RWPE2 (cell line): Measurements from ENCODE around the gene EIF2B2.

Experiments used
- ATAC-seq: fragments of 200-7000 bp; cut with Tn5 transposase; 3 replicates; pipeline ENCODE4 v1.9.1; 2021; ENCODE audit warnings: low read depth
- DNase-seq: peaks from one replicate; pipeline ENCODE4 v3.0.0-alpha.2; 2020; ENCODE audit warnings: low spot score
- H3K27ac ChIP-seq: fragments of 450-650 bp; 2 replicates; pipeline ENCODE4 v1.5.1; 2017; ENCODE audit warnings: mild to moderate bottlenecking; ENCODE audit not compliant: poor library complexity, severe bottlenecking
- H3K27me3 ChIP-seq: fragments of 250-450 bp; sonication (Bioruptor Pico); 2 replicates; pipeline ENCODE4 v1.5.1; 2021; ENCODE audit warnings: mild to moderate bottlenecking, moderate library complexity; ENCODE audit not compliant: insufficient read depth, poor library complexity, severe bottlenecking
- H3K36me3 ChIP-seq: fragments of 250-450 bp; sonication (Bioruptor Pico); 2 replicates; pipeline ENCODE4 v1.5.1; 2020; ENCODE audit warnings: low read depth, mild to moderate bottlenecking, moderate library complexity
- H3K4me1 ChIP-seq: fragments of 250-450 bp; sonication (Bioruptor Pico); 2 replicates; pipeline ENCODE4 v1.5.1; 2021; ENCODE audit warnings: mild to moderate bottlenecking, moderate library complexity; ENCODE audit not compliant: insufficient read depth, poor library complexity, severe bottlenecking
- H3K4me3 ChIP-seq: fragments of 250-450 bp; sonication (Bioruptor Pico); 2 replicates; pipeline ENCODE4 v1.5.1; 2021; ENCODE audit warnings: mild to moderate bottlenecking, moderate library complexity; ENCODE audit not compliant: severe bottlenecking
- H3K9me3 ChIP-seq: fragments of 250-450 bp; sonication (Bioruptor Pico); 2 replicates; pipeline ENCODE4 v1.5.1; 2021; ENCODE audit warnings: mild to moderate bottlenecking, moderate library complexity; ENCODE audit not compliant: severe bottlenecking
- CTCF ChIP-seq: fragments of 450-650 bp; IDR thresholded peaks from one replicate; pipeline ENCODE4 v1.5.1; 2017; ENCODE audit warnings: mild to moderate bottlenecking, moderate library complexity; ENCODE audit not compliant: poor library complexity, severe bottlenecking

EIF2B2 gene

GRCh38 chr14:74981833-74982232, 20.9 kb upstream of the EIF2B2 start:
- Histone ChIP-seq H3K4me1 (peaks cover 27% of the 10 kb centered on the region), H3K4me3 (no peak overlapping the region), H3K36me3 (no peaks in the 10 kb centered on the region), H3K27me3 (no peaks in the 10 kb centered on the region), H3K9me3 (no peaks in the 10 kb centered on the region), H3K27ac (peak overlapping the region; percentile 30)
- ATAC-seq (no peak), DNase-seq (peak; percentile 35)
- TF ChIP-seq CTCF = no peak

- no peak for DNase-seq
- Histone ChIP-seq H3K9me3 (no peaks in the 10 kb centered on the region), H3K27me3 (no peaks in the 10 kb centered on the region), H3K27ac (no peak overlapping the region), H3K4me3 (no peak overlapping the region), H3K4me1 (peaks cover 29% of the 10 kb centered on the region), H3K36me3 (no peaks in the 10 kb centered on the region)
- TF ChIP-seq CTCF = no peak
- ATAC-seq = no peak
Measured at GRCh38 chr14:74982661-74983060, 20.1 kb upstream of the EIF2B2 start.

- Histone ChIP-seq H3K4me1 (peaks cover 34% of the 10 kb centered on the region), H3K9me3 (no peaks in the 10 kb centered on the region), H3K4me3 (no peak overlapping the region), H3K36me3 (no peaks in the 10 kb centered on the region), H3K27ac (no peak overlapping the region), H3K27me3 (no peaks in the 10 kb centered on the region)
- ATAC-seq = 0 out of 3 replicates have a peak, but pooled peaks have one; percentile 11
- TF ChIP-seq CTCF = no peak
- DNase-seq = no peak
Measured at GRCh38 chr14:74983343-74983742, 19.4 kb upstream of the EIF2B2 start.

- Histone ChIP-seq H3K4me3 (no peak overlapping the region), H3K27me3 (no peaks in the 10 kb centered on the region), H3K4me1 (peaks cover 34% of the 10 kb centered on the region), H3K27ac (no peak overlapping the region), H3K9me3 (no peaks in the 10 kb centered on the region), H3K36me3 (no peaks in the 10 kb centered on the region)
- DNase-seq (peak; percentile 66), ATAC-seq (no peak)
- TF ChIP-seq CTCF = no peak
Measured at GRCh38 chr14:74984236-74985027, 18.3 kb upstream of the EIF2B2 start.

GRCh38 chr14:74985028-74985310, 17.8 kb upstream of the EIF2B2 start:
- TF ChIP-seq CTCF = no peak
- Histone ChIP-seq H3K4me1 (peaks cover 29% of the 10 kb centered on the region), H3K27me3 (no peaks in the 10 kb centered on the region), H3K27ac (no peak overlapping the region), H3K4me3 (no peak overlapping the region), H3K9me3 (no peaks in the 10 kb centered on the region), H3K36me3 (no peaks in the 10 kb centered on the region)
- ATAC-seq = no peak
- DNase-seq = no peak
